Body of pancreas (tissue), 4 donors: ENCODE measurements around the gene FUCA2.

ENCODE experiments used
- POLR2A ChIP-seq, 3 donors: fragments of 450-650 bp; IDR thresholded peaks; one replicate each; pipeline ENCODE4 v1.6.1; 2016; ENCODE audit warnings: antibody characterized with exemption in 3 of 3, mild to moderate bottlenecking in 2 of 3
- TF ChIP-seq, protein P1 (sequence below), 7 experiments: fragments of 450-650 bp in 4 of 7; fragments of 200-600 bp in 3 of 7; sonication (generic) in 3 of 7; IDR thresholded peaks; one replicate each; pipeline ENCODE4 v1.5.1; 2016 to 2019; ENCODE audit warnings: antibody characterized with exemption in 7 of 7

DNA sequence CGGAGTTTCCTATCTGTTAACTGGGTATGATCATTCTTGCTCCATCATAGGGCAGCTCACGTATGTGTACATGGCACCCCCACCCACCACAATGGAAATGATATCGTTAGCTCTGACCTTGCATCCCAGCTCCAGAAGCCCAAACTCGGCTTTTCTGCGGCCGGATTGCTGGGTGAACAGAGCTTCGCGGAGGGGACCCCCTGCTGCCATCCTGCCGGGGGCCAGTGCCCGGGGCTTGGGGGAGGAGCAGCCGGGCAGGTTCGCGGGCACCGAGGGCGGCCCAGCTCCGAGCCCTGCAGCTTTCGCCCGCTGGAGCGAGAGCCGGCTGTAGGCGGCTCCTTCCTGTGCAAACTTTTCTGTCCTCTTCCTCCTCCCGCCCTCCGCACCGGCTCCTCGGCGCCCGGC lies 24.9 kb upstream of the FUCA2 start:
- TF ChIP-seq POLR2A (IDR thresholded peaks at IDR 0.05), result peak in 2 of 3 donors; percentile 9 to 15
- TF ChIP-seq, protein P1, sequence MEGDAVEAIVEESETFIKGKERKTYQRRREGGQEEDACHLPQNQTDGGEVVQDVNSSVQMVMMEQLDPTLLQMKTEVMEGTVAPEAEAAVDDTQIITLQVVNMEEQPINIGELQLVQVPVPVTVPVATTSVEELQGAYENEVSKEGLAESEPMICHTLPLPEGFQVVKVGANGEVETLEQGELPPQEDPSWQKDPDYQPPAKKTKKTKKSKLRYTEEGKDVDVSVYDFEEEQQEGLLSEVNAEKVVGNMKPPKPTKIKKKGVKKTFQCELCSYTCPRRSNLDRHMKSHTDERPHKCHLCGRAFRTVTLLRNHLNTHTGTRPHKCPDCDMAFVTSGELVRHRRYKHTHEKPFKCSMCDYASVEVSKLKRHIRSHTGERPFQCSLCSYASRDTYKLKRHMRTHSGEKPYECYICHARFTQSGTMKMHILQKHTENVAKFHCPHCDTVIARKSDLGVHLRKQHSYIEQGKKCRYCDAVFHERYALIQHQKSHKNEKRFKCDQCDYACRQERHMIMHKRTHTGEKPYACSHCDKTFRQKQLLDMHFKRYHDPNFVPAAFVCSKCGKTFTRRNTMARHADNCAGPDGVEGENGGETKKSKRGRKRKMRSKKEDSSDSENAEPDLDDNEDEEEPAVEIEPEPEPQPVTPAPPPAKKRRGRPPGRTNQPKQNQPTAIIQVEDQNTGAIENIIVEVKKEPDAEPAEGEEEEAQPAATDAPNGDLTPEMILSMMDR (IDR thresholded peaks at IDR 0.05), result no peak
